IMR-90 (cell line): ENCODE results near the gene RNF224. TPM values are rescaled to one million over a fixed set of nuclear protein-coding genes. Genes with fewer than 3 reads are reported as not detected.

Experiments
- ATAC-seq: fragments of 200-7000 bp; cut with Tn5 transposase; 2 replicates; pipeline ENCODE4 v1.9.1; 2020; ENCODE audit warnings: low read depth, mild to moderate bottlenecking, moderate library complexity
- BruUV-seq: library from RNA; stranded (reverse); fragments of 400-500 nt; replicated peaks from 2 replicates; lab custom pipeline; 2021; lab: Mats Ljungman, UMichigan
- CTCF ChIA-PET: fragments of 300-600 bp; formaldehyde crosslinking; extraction: SDS; loops from one replicate; lab custom pipeline; 2021; ENCODE audit warnings: antibody characterized with exemption; lab: Yijun Ruan, JAX
- POLR2A ChIA-PET: fragments of 300-600 bp; sonication (Branson Sonifier 250); formaldehyde crosslinking; loops from one replicate; lab custom pipeline; 2022; ENCODE audit warnings: antibody characterized with exemption; ENCODE audit not compliant: unreplicated experiment; lab: Charles Lee
- DNase-seq: peaks from one replicate; pipeline ENCODE4 v3.0.0; 2013
- H2AFZ ChIP-seq: replicated peaks from 2 replicates; pipeline ENCODE3; 2013; ENCODE audit warnings: low read length, mild to moderate bottlenecking; ENCODE audit not compliant: poor library complexity
- H2AK5ac ChIP-seq: 2 replicates; pipeline ENCODE4 v1.6.1; 2013; ENCODE audit warnings: low read depth, low read length, inconsistent platforms
- H2AK9ac ChIP-seq: replicated peaks from 2 replicates; pipeline ENCODE3; 2013; ENCODE audit warnings: mild to moderate bottlenecking, low read depth, low read length, moderate library complexity; ENCODE audit not compliant: poor library complexity
- H2BK120ac ChIP-seq: 2 replicates; pipeline ENCODE4 v1.6.1; 2013; ENCODE audit warnings: low read depth, low read length, inconsistent platforms
- H2BK15ac ChIP-seq: 3 replicates; pipeline ENCODE4 v1.6.1; 2013; ENCODE audit warnings: low read depth, low read length, inconsistent platforms
- H2BK20ac ChIP-seq: 2 replicates; pipeline ENCODE4 v1.6.1; 2013; ENCODE audit warnings: low read depth, mild to moderate bottlenecking, inconsistent platforms, low read length, moderate library complexity
- H2BK5ac ChIP-seq: 2 replicates; pipeline ENCODE4 v1.6.1; 2013; ENCODE audit warnings: mild to moderate bottlenecking, low read depth, low read length, inconsistent platforms; ENCODE audit not compliant: poor library complexity, severe bottlenecking
- H3K14ac ChIP-seq: replicated peaks from 2 replicates; pipeline ENCODE4 v1.6.1; 2013; ENCODE audit warnings: low read depth, low read length, inconsistent platforms
- H3K18ac ChIP-seq: 2 replicates; pipeline ENCODE4 v1.6.1; 2013; ENCODE audit warnings: low read depth, low read length, control low read depth
- H3K23ac ChIP-seq: 2 replicates; pipeline ENCODE4 v1.6.1; 2013; ENCODE audit warnings: low read depth, low read length, inconsistent platforms
- H3K27ac ChIP-seq: 2 replicates; pipeline ENCODE4 v1.5.1; 2013; ENCODE audit warnings: mild to moderate bottlenecking, control low read depth, low read length; ENCODE audit not compliant: insufficient read depth
- H3K27me3 ChIP-seq: 2 replicates; pipeline ENCODE4 v1.6.1; 2013; ENCODE audit warnings: low read length; ENCODE audit not compliant: control insufficient read depth, insufficient read depth
- H3K36me3 ChIP-seq: 2 replicates; pipeline ENCODE4 v1.6.1; 2013; ENCODE audit warnings: low read length, mixed read lengths; ENCODE audit not compliant: control insufficient read depth, insufficient read depth
- H3K4ac ChIP-seq: 2 replicates; pipeline ENCODE4 v1.6.1; 2013; ENCODE audit warnings: low read depth, low read length, inconsistent platforms
- H3K4me1 ChIP-seq: 2 replicates; pipeline ENCODE4 v1.6.1; 2013; ENCODE audit warnings: low read length, mixed read lengths; ENCODE audit not compliant: control insufficient read depth, insufficient read depth
- H3K4me2 ChIP-seq: 2 replicates; pipeline ENCODE4 v1.6.1; 2013; ENCODE audit warnings: low read depth, mild to moderate bottlenecking, control low read depth, low read length, moderate library complexity
- H3K4me3 ChIP-seq: 2 replicates; pipeline ENCODE4 v1.5.1; 2013; ENCODE audit warnings: low read depth, mild to moderate bottlenecking, control low read depth, low read length, moderate library complexity; ENCODE audit not compliant: insufficient read depth
- H3K56ac ChIP-seq: 2 replicates; pipeline ENCODE4 v1.6.1; 2013; ENCODE audit warnings: low read length, inconsistent platforms; ENCODE audit not compliant: insufficient read depth; ENCODE audit errors: extremely low read depth
- H3K79me1 ChIP-seq, 2 experiments: 2 replicates each; pipeline ENCODE4 v1.6.1; 2013; ENCODE audit warnings: low read length in 2 of 2, inconsistent platforms in 1 of 2, low read depth in 1 of 2
- H3K9ac ChIP-seq: 2 replicates; pipeline ENCODE4 v1.6.1; 2013; ENCODE audit warnings: low read depth, low read length, control low read depth
- H3K9me1 ChIP-seq: 2 replicates; pipeline ENCODE4 v1.6.1; 2013; ENCODE audit warnings: low read length, inconsistent platforms; ENCODE audit not compliant: insufficient read depth
- H3K9me3 ChIP-seq: 2 replicates; pipeline ENCODE4 v1.6.1; 2013; ENCODE audit warnings: low read length; ENCODE audit not compliant: control insufficient read depth, insufficient read depth
- H4K20me1 ChIP-seq: 2 replicates; pipeline ENCODE4 v1.6.1; 2013; ENCODE audit warnings: low read length, inconsistent platforms; ENCODE audit not compliant: insufficient read depth
- H4K5ac ChIP-seq: 2 replicates; pipeline ENCODE4 v1.6.1; 2013; ENCODE audit warnings: mild to moderate bottlenecking, low read depth, low read length, control low read depth
- H4K8ac ChIP-seq, 2 experiments: 2 replicates each; pipeline ENCODE4 v1.6.1; 2013; ENCODE audit warnings: low read depth in 2 of 2, low read length in 2 of 2, control low read depth in 1 of 2, inconsistent platforms in 1 of 2
- H4K91ac ChIP-seq: 2 replicates; pipeline ENCODE4 v1.6.1; 2013; ENCODE audit warnings: low read depth, low read length, inconsistent platforms; ENCODE audit not compliant: insufficient read depth
- CEBPB ChIP-seq: IDR thresholded peaks from 2 replicates; pipeline ENCODE4 v1.6.1; 2012; ENCODE audit warnings: low read depth, low read length, improper control_type of control experiment
- CHD1 ChIP-seq: IDR thresholded peaks from 2 replicates; pipeline ENCODE4 v1.6.1; 2012; ENCODE audit warnings: low read depth, low read length, improper control_type of control experiment
- CTCF ChIP-seq: conservative IDR thresholded peaks from 2 replicates; pipeline ENCODE4 v1.5.1; 2012; ENCODE audit warnings: mild to moderate bottlenecking, low read depth, low read length, improper control_type of control experiment
- FOS ChIP-seq: fragments of 150-350 bp; IDR thresholded peaks from 2 replicates; pipeline ENCODE4 v1.6.1; 2016; ENCODE audit warnings: low read depth, low read length
- MAFK ChIP-seq: IDR thresholded peaks from 2 replicates; pipeline ENCODE4 v1.6.1; 2012; ENCODE audit warnings: low read depth, low read length, improper control_type of control experiment
- MAZ ChIP-seq: IDR thresholded peaks from 2 replicates; pipeline ENCODE4 v1.6.1; 2012; ENCODE audit warnings: low read depth, mild to moderate bottlenecking, low read length, improper control_type of control experiment, moderate library complexity, borderline replicate concordance
- MXI1 ChIP-seq: IDR thresholded peaks from 2 replicates; pipeline ENCODE4 v1.6.1; 2012; ENCODE audit warnings: low read depth, mild to moderate bottlenecking, low read length, moderate library complexity, borderline replicate concordance
- NFE2L2 ChIP-seq: fragments of 150-350 bp; IDR thresholded peaks from 2 replicates; pipeline ENCODE4 v1.6.1; 2016; ENCODE audit warnings: low read depth, mild to moderate bottlenecking, low read length
- POLR2A ChIP-seq: IDR thresholded peaks from 2 replicates; pipeline ENCODE4 v1.6.1; 2012; ENCODE audit warnings: mild to moderate bottlenecking, low read depth, low read length
- RAD21 ChIP-seq: IDR thresholded peaks from 2 replicates; pipeline ENCODE4 v1.6.1; 2012; ENCODE audit warnings: low read length, improper control_type of control experiment
- RCOR1 ChIP-seq: IDR thresholded peaks from 2 replicates; pipeline ENCODE4 v1.6.1; 2012; ENCODE audit warnings: mild to moderate bottlenecking, low read length, improper control_type of control experiment; ENCODE audit not compliant: insufficient replicate concordance
- RFX5 ChIP-seq: IDR thresholded peaks from 2 replicates; pipeline ENCODE4 v1.8.0; 2012; ENCODE audit warnings: low read depth, mild to moderate bottlenecking, low read length, moderate library complexity
- SMC3 ChIP-seq: fragments of 150-350 bp; IDR thresholded peaks from 2 replicates; pipeline ENCODE4 v1.6.1; 2016; ENCODE audit warnings: low read depth, mild to moderate bottlenecking, antibody characterized with exemption, low read length, moderate library complexity
- WGBS, 2 experiments: methylation state at CpG; one replicate each; pipeline versions ENCODE4 v1.1.5 to v1.1.7; 2013; ENCODE audit warnings: missing lambda C conversion rate in 2 of 2; ENCODE audit not compliant: insufficient read length in 1 of 2; ENCODE audit errors: extremely low coverage in 2 of 2; 5-methylcytosine and 5-hydroxymethylcytosine counted together
- dilution Hi-C: fragments of 300-500 bp; cut with HindIII; formaldehyde crosslinking; loops from one replicate; pipeline ENCODE4 v1.14.3; 2018; ENCODE audit warnings: low sequenced_read_pairs; ENCODE audit not compliant: unreplicated experiment
- in situ Hi-C: fragments of 300-500 bp; cut with MboI; formaldehyde crosslinking; loops from 3 replicates; pipeline ENCODE4 v1.14.3; 2019; ENCODE audit warnings: low sequenced_read_pairs, inconsistent platforms, mixed read lengths
- intact Hi-C: fragments of 100-400 bp; cut with micrococcal nuclease; formaldehyde crosslinking; loops from 2 replicates; pipeline ENCODE4 v1.10.0; 2022
- polyA plus RNA-seq, 3 experiments: library from polyadenylated mRNA; depleted of rRNA; stranded (reverse); fragments of >200 nt; gene quantifications; 2 replicates each; pipeline ENCODE4 v1.2.3, GENCODE V29; 2012; ENCODE audit warnings: low replicate concordance in 1 of 3
- total RNA-seq: library from RNA; depleted of rRNA; stranded (reverse); fragments of >200 nt; gene quantifications from 2 replicates; pipeline ENCODE4 v1.2.3, GENCODE V29; 2012
- TF ChIP-seq, protein P1 (sequence below): fragments of 150-350 bp; IDR thresholded peaks from 2 replicates; pipeline ENCODE4 v1.6.1; 2017; ENCODE audit warnings: mild to moderate bottlenecking, antibody characterized with exemption, low read length, low read depth
- TF ChIP-seq, protein P2 (sequence below): fragments of 150-350 bp; IDR thresholded peaks from 2 replicates; pipeline ENCODE4 v1.6.1; 2016; ENCODE audit warnings: low read depth, mild to moderate bottlenecking, low read length, moderate library complexity, borderline replicate concordance

Gene RNF224
- total and polyA plus RNA-seq, 2 of the 4 experiments (the other 2 are of a cell fraction) = not detected

GRCh38 chr9:137221095-137221505 lies 6.2 kb upstream of the RNF224 start:
- no peak overlapping the region for H3K23ac ChIP-seq
- no peak overlapping the region for H4K5ac ChIP-seq
- peaks cover 17% of the 10 kb centered on the region for H3K4me1 ChIP-seq
- H3K4ac ChIP-seq = no peak overlapping the region
- no peak overlapping the region for H3K56ac ChIP-seq
- DNase-seq (no peak), ATAC-seq (no peak)
- peaks cover 9% of the 10 kb centered on the region for H3K36me3 ChIP-seq
- no peak overlapping the region for H3K9ac ChIP-seq
- H3K4me2 ChIP-seq = no peak overlapping the region
- no peak overlapping the region for H3K14ac ChIP-seq
- peaks cover 0 to 4% of the 10 kb centered on the region in 2 experiments; a peak in 1 of 4 replicates for H3K79me1 ChIP-seq
- in situ Hi-C loops = no loop called here
- intact Hi-C loops = no loop called here
- no peak overlapping the region for H2BK5ac ChIP-seq
- no peak overlapping the region for H2AFZ ChIP-seq
- H2AK9ac ChIP-seq = no peak overlapping the region
- H3K27me3 ChIP-seq = no peaks in the 10 kb centered on the region
- WGBS, 2 experiments = no CpG with 5 or more reads among the region's 14 CpGs
- no peak overlapping the region for H4K91ac ChIP-seq
- TF ChIP-seq MAFK = no peak
- TF ChIP-seq MXI1 = no peak
- no peak for TF ChIP-seq RAD21
- TF ChIP-seq MAZ = no peak
- TF ChIP-seq, protein P1, sequence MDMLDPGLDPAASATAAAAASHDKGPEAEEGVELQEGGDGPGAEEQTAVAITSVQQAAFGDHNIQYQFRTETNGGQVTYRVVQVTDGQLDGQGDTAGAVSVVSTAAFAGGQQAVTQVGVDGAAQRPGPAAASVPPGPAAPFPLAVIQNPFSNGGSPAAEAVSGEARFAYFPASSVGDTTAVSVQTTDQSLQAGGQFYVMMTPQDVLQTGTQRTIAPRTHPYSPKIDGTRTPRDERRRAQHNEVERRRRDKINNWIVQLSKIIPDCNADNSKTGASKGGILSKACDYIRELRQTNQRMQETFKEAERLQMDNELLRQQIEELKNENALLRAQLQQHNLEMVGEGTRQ = no peak
- no peak for TF ChIP-seq RCOR1
- no peak for TF ChIP-seq FOS
- TF ChIP-seq CHD1 = no peak
- no peak for TF ChIP-seq SMC3
- TF ChIP-seq CEBPB = no peak
- no peak for TF ChIP-seq CTCF
- no peak for TF ChIP-seq RFX5
- TF ChIP-seq, protein P2, sequence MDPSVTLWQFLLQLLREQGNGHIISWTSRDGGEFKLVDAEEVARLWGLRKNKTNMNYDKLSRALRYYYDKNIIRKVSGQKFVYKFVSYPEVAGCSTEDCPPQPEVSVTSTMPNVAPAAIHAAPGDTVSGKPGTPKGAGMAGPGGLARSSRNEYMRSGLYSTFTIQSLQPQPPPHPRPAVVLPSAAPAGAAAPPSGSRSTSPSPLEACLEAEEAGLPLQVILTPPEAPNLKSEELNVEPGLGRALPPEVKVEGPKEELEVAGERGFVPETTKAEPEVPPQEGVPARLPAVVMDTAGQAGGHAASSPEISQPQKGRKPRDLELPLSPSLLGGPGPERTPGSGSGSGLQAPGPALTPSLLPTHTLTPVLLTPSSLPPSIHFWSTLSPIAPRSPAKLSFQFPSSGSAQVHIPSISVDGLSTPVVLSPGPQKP = no peak
- TF ChIP-seq POLR2A = no peak
- TF ChIP-seq NFE2L2 = no peak
- H2BK15ac ChIP-seq = no peak overlapping the region
- BruUV-seq = no TSS peak
- H4K8ac ChIP-seq = no peak overlapping the region
- H2BK120ac ChIP-seq = no peak overlapping the region
- ChIA-PET CTCF (no interaction called here), POLR2A (interaction anchor here (0.5 kb wide), 1 partner anchor 12 kb away, joined by 4 read pairs; no protein-coding TSS in a partner anchor)
- no peak overlapping the region for H3K27ac ChIP-seq
- dilution Hi-C loops = no loop called here
- H3K18ac ChIP-seq = no peak overlapping the region
- no peaks in the 10 kb centered on the region for H3K9me3 ChIP-seq
- no peak overlapping the region for H3K4me3 ChIP-seq
- H2AK5ac ChIP-seq = no peak overlapping the region
- H3K9me1 ChIP-seq = peaks cover 3% of the 10 kb centered on the region; the same call in 1 of the 2 replicates
- no peak overlapping the region for H2BK20ac ChIP-seq
- no peaks in the 10 kb centered on the region for H4K20me1 ChIP-seq
